GM12874 (cell line): Measurements from ENCODE around the gene SLC35F6.

Experiments used
- CTCF ChIP-seq: IDR thresholded peaks from 2 replicates; pipeline ENCODE4 v1.5.1; 2011; ENCODE audit warnings: low read depth, mild to moderate bottlenecking, control low read depth, low read length, moderate library complexity; ENCODE audit not compliant: insufficient read depth

The SLC35F6 gene

GRCh38 chr2:26763019-26763418, 1.1 kb upstream of the SLC35F6 start:
- no peak for TF ChIP-seq CTCF

- TF ChIP-seq CTCF, result no peak
Measured at GRCh38 chr2:26764906-26765305, 822 bp downstream of the SLC35F6 start.

GRCh38 chr2:26765475-26766200, 1.6 kb downstream of the SLC35F6 start:
- no peak for TF ChIP-seq CTCF

GRCh38 chr2:26767129-26767528, 3.0 kb downstream of the SLC35F6 start:
- TF ChIP-seq CTCF, result no peak

GRCh38 chr2:26767894-26768487, 3.9 kb downstream of the SLC35F6 start:
- TF ChIP-seq CTCF, result no peak

- no peak for TF ChIP-seq CTCF
Measured at GRCh38 chr2:26768759-26769088, 4.6 kb downstream of the SLC35F6 start.

GRCh38 chr2:26769089-26769761, 5.1 kb downstream of the SLC35F6 start:
- no peak for TF ChIP-seq CTCF
